HG03064 (cell line): ENCODE measurements around the gene PHAF1.

Experiments used
- ATAC-seq: cut with Tn5 transposase; IDR thresholded peaks from one replicate; pipeline ENCODE4 v1.9.1; 2021; ENCODE audit warnings: low read depth; ENCODE audit not compliant: unreplicated experiment

PHAF1 gene

GRCh38 chr16:67109407-67110135 lies at the start of gene PHAF1:
Gene PHAF1, plus strand, starts transcription at chr16:67109941. Its CDS starts 235 bp downstream, at chr16:67110176.
- ATAC-seq, result peak; percentile 77

GRCh38 chr16:67063008-67063407 lies 46.7 kb upstream of the PHAF1 start:
- ATAC-seq, result no peak

GRCh38 chr16:67068212-67068753 lies 41.5 kb upstream of the PHAF1 start:
- ATAC-seq, result no peak

- ATAC-seq, result no peak
These were observed 38.2 kb upstream of the PHAF1 start for GRCh38 chr16:67071476-67072048.

- ATAC-seq, result no peak
These were observed 34.4 kb upstream of the PHAF1 start for GRCh38 chr16:67075331-67075730.

GRCh38 chr16:67077871-67078270 lies 31.9 kb upstream of the PHAF1 start:
- ATAC-seq, result no peak

- no peak for ATAC-seq
These were observed 27.6 kb upstream of the PHAF1 start for GRCh38 chr16:67082100-67082499.

GRCh38 chr16:67082891-67083290 lies 26.9 kb upstream of the PHAF1 start:
- no peak for ATAC-seq

GRCh38 chr16:67084345-67085028 lies 25.3 kb upstream of the PHAF1 start:
- ATAC-seq, result peak; percentile 73

GRCh38 chr16:67086822-67087221 lies 22.9 kb upstream of the PHAF1 start:
- no peak for ATAC-seq

- ATAC-seq, result no peak
These were observed 22.4 kb upstream of the PHAF1 start for GRCh38 chr16:67087291-67087690.

- ATAC-seq, result no peak
These were observed 21.9 kb upstream of the PHAF1 start for GRCh38 chr16:67087803-67088202.

GRCh38 chr16:67088551-67088950 lies 21.2 kb upstream of the PHAF1 start:
- ATAC-seq, result no peak

GRCh38 chr16:67089101-67089500 lies 20.6 kb upstream of the PHAF1 start:
- no peak for ATAC-seq

GRCh38 chr16:67091906-67092566 lies 17.7 kb upstream of the PHAF1 start:
- no peak for ATAC-seq

GRCh38 chr16:67093098-67093726 lies 16.5 kb upstream of the PHAF1 start:
- ATAC-seq, result no peak

GRCh38 chr16:67098599-67098998 lies 11.1 kb upstream of the PHAF1 start:
- ATAC-seq, result no peak

GRCh38 chr16:67100569-67101310 lies 9.0 kb upstream of the PHAF1 start:
- no peak for ATAC-seq

- no peak for ATAC-seq
These were observed 8.2 kb upstream of the PHAF1 start for GRCh38 chr16:67101311-67102082.
